Epithelial cell of esophagus (primary cell): ENCODE results near the gene BCAS4.

Experiments used
- DNase-seq: peaks from one replicate; pipeline ENCODE4 v3.0.0; 2010; ENCODE audit warnings: low read depth
- H3K4me3 ChIP-seq: 2 replicates; pipeline ENCODE4 v1.5.1; 2011; ENCODE audit warnings: mild to moderate bottlenecking, low read length, control low read depth
- TF ChIP-seq, protein P1 (sequence below): IDR thresholded peaks from 2 replicates; pipeline ENCODE4 v1.5.1; 2011; ENCODE audit warnings: low read depth, mild to moderate bottlenecking, low read length, control low read depth, inconsistent platforms; ENCODE audit not compliant: insufficient read depth; ENCODE audit errors: missing control alignments

BCAS4 gene

DNA sequence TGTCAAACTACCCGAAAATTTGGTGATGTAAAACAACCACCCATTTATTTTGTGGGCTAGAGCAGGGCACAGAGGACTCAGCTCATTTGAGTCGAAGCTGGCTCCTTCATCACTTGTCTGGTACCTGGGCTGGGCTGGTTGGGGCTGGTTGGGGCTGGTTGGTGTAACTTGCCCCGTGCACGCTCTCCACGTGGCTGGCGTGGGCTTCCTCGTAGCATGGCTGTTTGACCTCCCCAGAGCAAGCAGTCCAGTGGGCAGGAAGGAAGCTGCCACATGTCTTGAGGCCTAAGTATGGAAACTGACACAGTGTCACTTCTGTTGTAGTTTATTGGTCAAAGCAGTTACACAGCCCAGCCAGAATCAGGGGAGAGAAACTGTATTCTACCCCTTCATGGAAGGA, 27.1 kb downstream of the BCAS4 start:
- no peak overlapping the region for H3K4me3 ChIP-seq
- TF ChIP-seq, protein P1, sequence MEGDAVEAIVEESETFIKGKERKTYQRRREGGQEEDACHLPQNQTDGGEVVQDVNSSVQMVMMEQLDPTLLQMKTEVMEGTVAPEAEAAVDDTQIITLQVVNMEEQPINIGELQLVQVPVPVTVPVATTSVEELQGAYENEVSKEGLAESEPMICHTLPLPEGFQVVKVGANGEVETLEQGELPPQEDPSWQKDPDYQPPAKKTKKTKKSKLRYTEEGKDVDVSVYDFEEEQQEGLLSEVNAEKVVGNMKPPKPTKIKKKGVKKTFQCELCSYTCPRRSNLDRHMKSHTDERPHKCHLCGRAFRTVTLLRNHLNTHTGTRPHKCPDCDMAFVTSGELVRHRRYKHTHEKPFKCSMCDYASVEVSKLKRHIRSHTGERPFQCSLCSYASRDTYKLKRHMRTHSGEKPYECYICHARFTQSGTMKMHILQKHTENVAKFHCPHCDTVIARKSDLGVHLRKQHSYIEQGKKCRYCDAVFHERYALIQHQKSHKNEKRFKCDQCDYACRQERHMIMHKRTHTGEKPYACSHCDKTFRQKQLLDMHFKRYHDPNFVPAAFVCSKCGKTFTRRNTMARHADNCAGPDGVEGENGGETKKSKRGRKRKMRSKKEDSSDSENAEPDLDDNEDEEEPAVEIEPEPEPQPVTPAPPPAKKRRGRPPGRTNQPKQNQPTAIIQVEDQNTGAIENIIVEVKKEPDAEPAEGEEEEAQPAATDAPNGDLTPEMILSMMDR: no peak
- DNase-seq: no peak

- no peak for DNase-seq
- TF ChIP-seq, protein P1: no peak
- H3K4me3 ChIP-seq: no peak overlapping the region
These were observed 28.5 kb downstream of the BCAS4 start for GRCh38 chr20:50823319-50823718.

DNA sequence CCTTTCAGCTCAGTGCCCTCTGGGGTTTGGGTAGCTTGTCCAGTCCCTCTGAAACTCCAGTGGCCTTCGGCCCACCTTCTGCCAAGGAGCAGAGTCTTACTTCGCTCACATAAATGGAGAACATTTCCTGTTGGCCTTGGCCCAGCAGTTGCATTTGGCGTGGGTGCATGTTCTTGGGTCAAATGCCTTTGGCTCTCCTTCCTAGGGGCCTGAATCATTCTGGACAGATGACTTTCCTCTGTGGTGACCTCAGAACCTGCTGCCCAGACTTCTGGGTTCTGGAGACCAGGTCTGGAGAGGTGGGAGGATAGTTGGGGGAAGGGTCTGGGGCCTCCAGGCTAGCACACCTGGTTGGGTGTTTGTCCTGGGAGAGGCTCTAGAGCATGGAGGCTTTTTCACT, 29.3 kb downstream of the BCAS4 start:
- no peak for DNase-seq
- TF ChIP-seq, protein P1: no peak
- no peak overlapping the region for H3K4me3 ChIP-seq

DNA sequence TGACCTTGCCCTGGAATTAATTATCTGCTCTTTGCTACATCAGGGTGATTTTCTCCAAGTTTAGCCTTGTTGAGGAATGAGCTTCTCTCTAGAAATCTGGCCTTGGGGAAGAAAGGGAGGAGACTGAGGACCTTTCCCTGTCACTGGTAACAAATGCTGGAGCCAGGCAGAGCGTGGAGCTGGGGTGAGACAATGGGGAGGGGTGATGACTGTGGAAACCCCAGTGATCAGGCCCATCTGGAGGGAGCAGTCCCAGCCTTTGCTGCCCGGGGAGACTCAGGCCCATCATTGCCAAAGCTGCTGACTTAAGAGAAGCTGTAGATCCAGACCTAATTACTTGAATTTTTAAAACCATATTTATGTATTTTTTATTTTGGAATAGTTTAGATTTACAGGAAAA, 31.3 kb downstream of the BCAS4 start:
- no peak overlapping the region for H3K4me3 ChIP-seq
- DNase-seq: no peak
- TF ChIP-seq, protein P1: no peak

GRCh38 chr20:50828363-50829136, 33.7 kb downstream of the BCAS4 start:
- H3K4me3 ChIP-seq: no peak overlapping the region
- DNase-seq: no peak
- TF ChIP-seq, protein P1: no peak

DNA sequence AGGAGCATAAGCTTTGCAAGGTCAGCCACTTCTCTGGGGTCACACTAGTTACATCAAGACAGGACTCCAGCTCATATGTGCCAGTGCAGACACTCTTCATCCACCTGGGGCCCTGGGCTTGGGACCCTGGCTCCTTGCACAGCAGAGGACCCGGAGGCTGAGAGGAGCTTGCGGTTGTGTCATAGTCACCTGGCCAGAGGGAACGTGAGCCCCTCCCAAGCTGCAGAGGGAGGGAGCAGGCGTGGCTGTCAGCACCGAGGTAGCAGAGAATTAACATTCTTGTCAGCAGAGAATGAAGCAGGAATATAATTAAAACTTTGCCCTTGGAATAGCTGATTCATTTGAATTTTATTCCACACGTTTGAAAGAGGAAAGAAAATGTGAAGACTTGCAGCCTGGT, 36.8 kb downstream of the BCAS4 start:
- TF ChIP-seq, protein P1: no peak
- DNase-seq: peak; percentile 25
- no peak overlapping the region for H3K4me3 ChIP-seq

- TF ChIP-seq, protein P1: no peak
- DNase-seq: peak; percentile 50
- no peak overlapping the region for H3K4me3 ChIP-seq
These were observed 39.7 kb downstream of the BCAS4 start for GRCh38 chr20:50834599-50835005.
